CD4-positive, alpha-beta T cell treated with Interleukin-17A for 1 hour (primary cell): ENCODE measurements around the gene INS.
"Not testable (repeated sequence)": the region's sequence is repeated elsewhere in the genome, so short reads cannot be mapped to it uniquely, and the experiment has no call there.

ENCODE experiments used
- DNase-seq: peaks from one replicate; pipeline ENCODE4 v3.0.0-alpha.2; 2020

INS gene

GRCh38 chr11:2198621-2199365 is 37.8 kb upstream of the INS start:
- DNase-seq: no peak

- no peak for DNase-seq
Measured at GRCh38 chr11:2197771-2198520, 36.9 kb upstream of the INS start.

DNA sequence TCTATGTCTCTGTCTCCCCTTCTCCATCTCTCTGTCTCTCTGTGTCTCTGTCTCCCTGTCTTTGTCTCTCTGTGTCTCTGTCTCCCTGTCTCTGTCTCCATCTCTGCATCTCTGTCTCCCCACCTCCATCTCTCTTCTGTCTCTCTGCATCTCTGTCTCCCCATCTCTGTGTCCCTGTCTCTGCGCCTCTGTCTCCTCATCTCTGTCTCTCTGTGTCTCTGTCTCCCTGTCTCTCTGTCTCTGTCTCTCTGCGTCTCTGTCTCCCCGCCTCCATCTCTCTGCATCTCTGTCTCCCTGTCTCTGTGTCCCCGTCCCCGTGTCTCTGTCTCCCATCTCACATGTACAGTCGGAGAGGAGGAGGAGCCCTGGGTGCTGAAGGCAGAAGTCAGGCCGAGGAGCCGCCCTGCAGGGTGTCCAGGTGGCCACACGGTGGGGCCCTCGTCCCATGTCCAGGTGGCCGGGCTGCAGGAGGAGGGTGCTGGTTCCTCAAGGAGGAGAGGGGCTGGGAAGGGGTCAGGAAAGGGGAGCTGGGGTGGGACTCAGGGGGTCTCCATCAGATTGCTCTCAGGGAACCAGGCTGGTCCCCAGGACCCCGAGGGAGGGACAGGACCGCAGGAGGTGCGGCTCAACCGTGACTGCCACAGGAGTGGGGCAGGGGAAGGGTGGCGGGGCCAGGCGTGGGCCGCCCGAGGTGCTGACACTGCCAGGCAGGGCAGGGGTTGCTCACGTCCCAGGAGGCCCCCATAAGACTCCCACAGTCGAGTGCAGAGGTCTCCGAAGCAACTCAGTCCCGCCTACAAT is 36.2 kb upstream of the INS start:
- DNase-seq: peak; percentile 75

- no peak for DNase-seq
Measured at GRCh38 chr11:2195756-2196088, 34.7 kb upstream of the INS start.

DNA sequence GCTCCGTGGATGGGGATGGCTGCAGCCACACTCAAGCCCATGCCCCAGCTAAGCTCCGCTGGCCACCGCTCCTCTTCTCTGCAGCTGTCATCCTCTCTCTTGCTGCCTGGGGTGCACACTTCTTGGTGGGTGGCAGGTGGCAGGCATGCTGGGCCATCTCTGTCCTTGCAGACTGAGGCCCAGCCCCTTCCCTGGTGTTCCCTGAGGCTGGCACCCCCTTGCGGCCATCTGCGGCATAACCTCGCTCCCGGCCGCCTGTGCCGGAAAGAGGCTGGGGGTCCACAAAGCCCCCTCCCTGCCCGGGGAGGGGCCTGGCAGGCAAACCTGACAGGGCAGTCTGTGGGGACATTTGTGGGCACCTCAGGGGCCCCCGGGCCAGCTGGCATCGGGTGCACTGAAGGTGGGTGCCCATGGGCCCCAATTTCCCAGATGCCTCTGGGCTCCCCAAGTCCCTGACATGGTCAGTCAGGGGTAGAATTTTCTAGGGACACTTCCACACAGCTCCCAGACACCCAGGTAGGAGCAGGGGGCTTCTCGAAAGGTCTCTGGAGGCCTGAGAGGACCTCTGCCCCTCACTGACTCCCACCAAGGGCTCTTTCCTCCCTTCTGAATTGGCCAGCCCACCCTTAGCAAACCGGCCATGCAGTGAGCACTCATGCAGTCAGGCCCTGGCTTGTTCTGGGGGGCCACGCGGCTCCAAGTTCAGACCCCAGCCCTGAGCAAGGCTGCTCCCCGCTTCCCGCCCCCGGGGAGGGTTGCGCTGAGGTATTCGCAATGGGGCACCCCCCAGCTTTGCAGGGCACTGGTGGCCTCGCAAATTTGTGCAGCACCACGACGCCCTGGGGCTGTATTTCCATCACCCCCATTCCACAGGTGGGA is 34.1 kb upstream of the INS start:
- DNase-seq: peak; percentile 46

DNA sequence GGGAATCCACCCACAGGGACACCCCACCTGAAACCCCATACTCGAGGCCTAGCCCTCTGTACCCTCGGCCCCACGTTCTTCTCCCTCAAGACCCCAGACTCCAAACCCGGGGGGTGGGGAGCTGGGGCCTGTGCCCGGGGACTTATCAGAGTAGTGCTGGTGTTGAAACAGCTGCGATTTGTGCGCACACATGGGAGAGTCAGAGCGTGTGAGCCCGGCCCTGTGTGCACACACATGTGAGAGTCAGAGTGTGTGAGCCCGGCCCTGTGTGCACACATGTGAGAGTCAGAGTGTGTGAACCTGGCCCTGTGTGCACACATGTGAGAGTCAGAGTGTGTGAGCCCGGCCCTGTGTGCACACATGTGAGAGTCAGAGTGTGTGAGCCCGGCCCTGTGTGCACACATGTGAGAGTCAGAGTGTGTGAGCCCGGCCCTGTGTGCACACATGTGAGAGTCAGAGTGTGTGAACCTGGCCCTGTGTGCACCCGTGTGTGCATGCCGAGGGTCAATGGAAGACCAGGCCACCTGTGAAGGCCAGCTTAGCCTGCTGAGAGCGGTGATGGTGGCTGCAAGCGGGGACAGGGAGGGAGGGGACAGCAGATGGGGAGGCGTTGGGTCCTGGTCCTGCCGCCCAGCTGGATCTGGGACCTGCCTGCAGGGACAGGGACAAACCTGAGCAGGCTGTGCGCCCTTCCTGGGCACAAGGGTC is 33.0 kb upstream of the INS start:
- not testable (repeated sequence) for DNase-seq

DNA sequence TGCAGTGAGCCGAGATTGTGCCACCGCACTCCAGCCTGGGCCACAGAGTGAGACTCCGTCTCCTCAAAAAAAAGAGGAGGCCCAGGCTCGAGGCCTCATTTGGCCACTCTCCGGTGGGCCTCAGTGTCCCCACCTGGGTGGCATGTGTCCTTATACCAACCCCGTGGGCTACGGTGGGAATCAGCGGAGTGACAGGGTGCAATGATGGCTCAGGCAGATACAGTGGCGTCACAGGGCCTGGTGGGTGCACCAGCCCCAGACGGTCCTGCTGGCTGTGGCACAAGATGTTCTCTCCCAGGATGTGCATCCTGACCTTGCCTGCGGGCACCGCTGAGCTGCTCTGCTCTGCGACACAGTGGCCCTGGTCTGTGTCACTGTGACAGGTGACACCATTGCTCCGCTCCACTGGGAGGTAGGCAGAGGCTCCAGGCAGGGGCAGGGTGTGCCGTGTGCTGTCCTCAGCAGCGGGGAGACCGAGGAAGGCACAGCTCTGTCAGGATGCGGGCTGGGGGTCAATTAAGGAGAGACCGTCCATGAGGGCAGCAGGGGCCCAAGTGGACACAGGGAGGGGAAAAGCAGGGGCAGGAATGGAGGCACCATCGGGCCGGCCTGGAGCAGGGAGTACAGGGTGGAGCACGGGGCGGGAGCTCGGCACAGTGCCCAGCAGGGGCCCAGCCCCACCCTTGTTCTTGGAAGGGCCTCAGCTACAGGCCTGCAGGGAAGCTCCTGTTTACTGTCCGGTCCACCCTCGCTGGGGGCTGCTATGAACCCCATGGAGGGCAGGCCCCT is 32.3 kb upstream of the INS start:
- no peak for DNase-seq

DNA sequence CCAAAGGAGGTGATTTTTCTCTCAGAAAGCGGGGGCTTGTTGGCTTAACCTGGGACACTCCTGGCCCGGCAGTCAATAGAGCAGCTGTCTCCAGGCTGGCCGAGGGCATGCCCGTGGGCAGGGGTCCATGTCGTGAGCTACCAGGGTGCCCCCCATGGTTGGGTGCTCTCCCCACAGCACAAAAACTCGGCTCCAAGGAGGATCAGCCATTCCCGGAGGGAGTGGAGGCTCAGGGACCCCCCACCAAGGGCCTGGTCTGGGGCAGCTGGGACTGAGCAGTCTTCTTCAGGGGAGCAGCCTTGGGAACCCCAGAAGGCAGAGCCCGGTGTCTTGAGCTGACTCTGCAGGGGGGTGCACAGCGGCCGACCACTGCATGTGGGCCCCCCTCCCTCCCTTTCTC is 31.4 kb upstream of the INS start:
- DNase-seq: no peak

DNA sequence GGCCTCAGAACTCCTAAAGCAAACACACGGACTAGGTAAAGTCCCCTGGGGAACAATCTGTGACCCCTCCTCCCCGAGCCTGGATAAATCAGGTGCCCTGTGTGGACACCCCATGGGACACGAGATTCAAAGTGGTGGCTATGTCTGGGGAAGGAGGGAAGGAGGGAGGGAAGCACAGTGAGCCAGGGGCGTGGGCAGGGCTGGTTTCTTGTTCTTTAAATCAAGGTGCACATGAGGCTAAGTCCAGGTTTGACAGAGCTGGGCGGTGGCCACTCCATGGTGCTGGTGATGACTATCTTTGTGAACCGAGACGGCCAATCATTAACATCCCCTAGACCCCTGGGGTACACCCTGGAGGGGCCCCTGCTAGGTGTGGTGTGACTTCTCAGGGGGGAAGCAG is 30.9 kb upstream of the INS start:
- DNase-seq: no peak

DNA sequence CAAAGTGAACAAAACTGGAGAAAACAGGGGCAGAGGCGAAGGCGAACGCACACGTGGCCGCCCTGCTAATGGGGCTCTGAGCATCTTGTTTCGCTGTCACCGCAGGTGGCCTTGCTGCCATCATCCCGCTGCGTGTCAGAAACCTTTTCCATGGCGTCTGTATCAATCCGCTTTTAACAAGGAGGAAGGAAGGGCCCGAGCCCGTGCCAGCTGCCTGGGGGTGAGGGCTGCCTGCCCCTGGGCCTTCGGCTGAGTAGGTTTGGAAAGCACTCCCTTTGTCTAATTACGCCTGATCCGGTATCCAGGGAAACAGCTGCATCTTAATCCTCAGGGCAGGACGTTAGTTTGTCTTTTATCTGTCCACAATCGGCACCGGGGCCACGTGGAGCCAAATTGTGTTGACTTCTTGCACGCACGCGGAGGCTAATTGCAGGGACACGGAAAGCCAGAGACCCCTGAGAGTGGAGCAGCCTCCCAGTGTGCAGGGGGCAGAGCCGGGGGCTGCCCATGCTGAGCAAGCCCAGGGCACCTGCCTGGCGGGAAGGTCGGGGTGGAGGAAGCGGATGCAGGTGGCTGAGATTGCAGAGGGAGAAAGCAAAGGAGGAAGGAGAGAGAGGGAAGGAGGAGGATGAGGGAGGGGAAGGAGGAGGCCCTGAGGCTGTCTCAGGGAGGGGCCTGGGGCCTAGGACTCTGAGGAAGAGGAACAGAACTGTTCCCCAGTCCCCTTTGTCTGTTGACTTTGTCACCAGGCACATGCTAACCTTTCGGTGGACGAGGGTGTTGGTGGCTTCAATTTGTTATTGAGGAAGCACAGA is 29.9 kb upstream of the INS start:
- DNase-seq: peak; percentile 7

DNA sequence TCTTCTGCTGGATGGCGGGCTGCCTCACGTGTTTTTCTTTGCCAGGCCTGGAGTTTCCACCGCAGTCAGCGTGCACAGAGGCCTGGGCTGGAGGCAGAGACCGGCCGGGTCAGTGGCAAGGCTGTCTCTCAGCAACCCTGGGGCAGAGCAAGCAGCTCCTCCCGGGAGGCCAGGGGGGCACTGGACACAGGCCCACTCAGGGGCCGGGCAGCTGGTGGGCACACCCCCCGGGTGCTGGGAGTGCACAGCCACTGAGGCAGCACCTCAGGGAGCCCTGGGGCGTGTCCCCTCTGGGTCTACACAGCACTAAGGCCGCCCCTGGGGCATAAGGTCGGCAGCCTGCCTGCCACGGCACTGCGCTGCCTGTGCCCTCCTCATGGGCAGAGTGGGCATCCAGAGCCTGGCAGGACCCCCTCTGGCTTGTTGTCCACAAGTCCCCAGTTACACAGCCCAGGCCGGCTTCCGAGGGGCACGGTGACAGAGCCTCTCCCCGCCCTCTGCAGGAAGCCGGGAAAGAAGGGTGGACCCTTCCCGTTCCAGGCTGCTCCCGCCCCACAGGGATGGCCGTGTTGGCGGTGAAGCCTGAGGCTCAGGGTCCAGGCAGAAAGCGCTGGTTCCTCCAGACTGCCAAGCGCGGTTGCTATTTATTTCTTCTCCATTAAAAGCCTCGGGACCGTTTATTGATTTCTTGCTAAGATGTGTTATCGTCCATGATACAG is 29.1 kb upstream of the INS start:
- no peak for DNase-seq

- no peak for DNase-seq
Measured at GRCh38 chr11:2188745-2189144, 27.7 kb upstream of the INS start.

DNA sequence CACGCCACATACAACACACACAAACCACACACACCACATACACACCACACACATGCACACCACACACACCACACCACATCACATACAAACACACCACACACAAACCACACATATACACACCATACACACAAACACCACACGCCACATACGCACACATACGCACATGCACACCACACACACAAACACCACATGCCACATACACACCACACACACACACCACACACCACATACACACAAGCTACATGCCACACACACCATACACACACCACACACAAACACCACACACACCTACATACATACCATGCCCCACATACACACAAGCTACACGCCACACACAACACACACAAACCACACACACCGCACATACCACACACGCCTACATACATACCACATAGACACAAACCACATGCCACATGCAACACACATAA is 26.3 kb upstream of the INS start:
- no peak for DNase-seq

DNA sequence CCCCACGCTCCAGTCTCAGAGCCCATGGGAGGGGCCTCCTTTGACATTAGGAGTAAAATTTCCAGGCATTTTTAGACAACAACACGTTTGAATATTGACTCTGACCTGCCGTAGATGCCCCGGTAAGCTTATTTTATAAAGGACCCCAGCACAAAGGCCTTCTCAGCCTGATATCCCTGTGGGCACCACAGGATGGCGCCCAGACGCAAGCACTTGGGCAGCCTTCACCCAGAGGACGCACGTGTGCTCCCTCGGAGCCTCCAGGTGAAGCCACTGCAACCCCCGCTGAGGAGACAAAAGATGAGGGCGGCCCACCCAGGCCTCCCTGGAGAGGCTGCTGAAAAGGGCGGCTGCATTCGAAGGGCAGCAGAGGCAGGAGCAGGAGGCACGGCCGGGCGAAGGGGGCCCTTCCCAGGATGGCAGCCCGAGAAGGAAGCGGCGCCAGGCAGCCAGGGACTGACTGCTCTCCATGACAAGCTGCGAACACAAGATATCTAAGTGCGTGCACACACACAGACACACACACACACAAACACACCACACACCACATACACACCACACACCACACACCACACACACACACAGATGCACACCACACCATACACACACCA is 25.8 kb upstream of the INS start:
- DNase-seq: peak; percentile 50

- no peak for DNase-seq
Measured at GRCh38 chr11:2185324-2186085, 24.5 kb upstream of the INS start.

DNA sequence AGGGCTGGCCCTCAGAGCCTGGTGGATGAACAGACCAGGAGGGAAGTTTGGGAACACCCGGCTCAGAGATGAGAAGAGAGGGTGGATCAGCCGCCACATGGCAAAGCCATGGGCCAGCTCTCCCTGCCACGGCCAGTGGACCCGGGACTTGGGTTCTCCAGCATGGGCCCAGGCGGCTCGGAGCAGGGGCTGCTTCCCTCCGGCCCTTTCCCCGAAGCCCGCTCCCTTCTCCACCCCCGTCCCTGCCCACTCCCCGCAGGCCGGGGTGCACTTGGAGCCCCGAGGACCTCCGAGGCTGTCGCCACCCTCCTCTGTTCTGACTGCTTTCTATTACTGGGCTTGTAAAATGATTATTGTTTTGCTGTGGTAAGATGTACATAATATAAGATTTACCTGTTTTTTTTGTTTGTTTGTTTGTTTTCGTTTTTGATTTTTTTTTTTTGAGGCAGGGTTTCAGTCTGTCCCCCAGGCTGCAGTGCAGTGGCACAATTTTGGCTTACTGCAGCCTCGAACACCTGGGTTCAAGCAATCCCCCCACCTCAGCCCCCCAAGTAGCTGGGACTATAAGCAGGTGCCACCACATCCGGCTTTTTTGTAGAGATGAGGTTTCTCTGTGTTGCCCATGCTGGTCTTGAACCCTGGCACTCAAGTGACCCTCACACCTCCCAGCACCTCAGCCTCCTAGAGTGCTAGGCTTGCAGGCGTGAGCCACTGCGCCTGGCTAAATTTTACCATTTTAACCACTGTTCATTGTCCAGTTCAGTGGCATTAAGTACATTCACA is 21.9 kb upstream of the INS start:
- DNase-seq: no peak

- DNase-seq: no peak
Measured at GRCh38 chr11:2182075-2182474, 21.1 kb upstream of the INS start.
